Pancreas (tissue), 10 donors: Measurements from ENCODE around the gene GRAMD1C. TPM values are rescaled to one million over a fixed set of nuclear protein-coding genes. Genes with fewer than 3 reads are reported as not detected.

Experiments used
- ATAC-seq, 4 donors: fragments of 200-7000 bp; cut with Tn5 transposase; one replicate each; pipeline versions ENCODE4 v1.8.0 to v1.9.1; 2020; ENCODE audit warnings: mild to moderate bottlenecking in 4 of 4, moderate library complexity in 4 of 4
- DNase-seq, 6 donors: peaks; one replicate each; pipeline ENCODE4 v3.0.0-alpha.2; 2020
- FAIRE-seq: peaks from 2 replicates; lab custom pipeline; 2012; peaks lifted over from hg19 to GRCh38; lab: Jason Lieb, UNC
- H3K27ac ChIP-seq, 4 donors: fragments of 200-600 bp; sonication (generic); 1 replicate in 3 of 4; 2 replicates in 1 of 4; pipeline versions ENCODE4 v1.5.0 to v1.8.0; 2020
- H3K27me3 ChIP-seq, 4 donors: fragments of 200-600 bp; one replicate each; pipeline ENCODE4 v1.8.0; 2021
- H3K36me3 ChIP-seq, 3 donors: fragments of 200-600 bp; sonication (generic) in 1 of 3; one replicate each; pipeline versions ENCODE4 v1.5.0 to v1.8.0; 2020 to 2021
- H3K4me1 ChIP-seq, 3 donors: fragments of 200-600 bp; one replicate each; pipeline ENCODE4 v1.8.0; 2021
- H3K4me3 ChIP-seq, 4 donors: fragments of 200-600 bp; sonication (generic) in 2 of 4; one replicate each; pipeline versions ENCODE4 v1.5.0 to v1.8.0; 2020 to 2021
- H3K9me3 ChIP-seq, 4 donors: fragments of 200-600 bp; one replicate each; pipeline ENCODE4 v1.8.0; 2021
- CTCF ChIP-seq, 4 donors: fragments of 200-600 bp; sonication (generic) in 3 of 4; IDR thresholded peaks; one replicate each; pipeline versions ENCODE4 v1.5.0 to v1.8.0; 2021; ENCODE audit warnings: antibody characterized with exemption in 4 of 4
- WGBS, 2 donors: extraction: QIAGEN DNeasy Blood & Tissue Kit; methylation state at CpG; one replicate each; pipeline ENCODE4 v1.1.7; 2013; 5-methylcytosine and 5-hydroxymethylcytosine counted together
- intact Hi-C, 3 donors: fragments of 100-400 bp; cut with DNase I; formaldehyde crosslinking; loops; one replicate each; pipeline versions ENCODE4 v1.11.1 to v1.14.2; 2022
- polyA plus RNA-seq, 2 donors: library from polyadenylated mRNA; stranded (reverse); fragments of 200-250 nt; gene quantifications; one replicate each; pipeline ENCODE4 v1.2.3, GENCODE V29; 2013
- total RNA-seq, 6 donors: library from RNA; stranded (reverse); fragmentation: NEBNext Ultra II Directional in 4 of 6; extraction: Animal tissue kit (Norgen Biotek cat#: 25700) in 4 of 6; gene quantifications; one replicate each; pipeline versions ENCODE4 v1.2.1 to v1.2.4, GENCODE V29; 2021 to 2023
- donor health status: healthy with polysubstance abuse.
- donor health status: DM: no; HTN: no; CAD: no; lungs with moderate emphysema.
- donor health status: DM: no; HTN: no; CAD: no.
- donor health status: control.
- donor health status: control.
- donor health status: Bipolar disorder and iron deficiency.
- donor health status: DM: yes; HTN: yes; CAD: no.
- donor health status: DM: no; HTN: no; CAD: no.
- donor health status: DM: no; HTN: no; CAD: no.
- donor health status: DM: yes; HTN: yes; CAD: no.

The GRAMD1C gene
- total and polyA plus RNA-seq, 8 donors: 6.2 to 21.7 (median 9.1) TPM

- Histone ChIP-seq H3K4me1 (no peaks in the 10 kb centered on the region), H3K27me3 (no peaks in the 10 kb centered on the region), H3K36me3 (no peaks in the 10 kb centered on the region), H3K9me3 (no peaks in the 10 kb centered on the region), H3K27ac (no peak overlapping the region), H3K4me3 (no peak overlapping the region)
- peak in 1 of 6 donors; percentile 61 for DNase-seq
- no peak for FAIRE-seq
- 87 to 89% methylated on average over 30 of the region's 30 CpGs for WGBS, 2 donors
- no peak for ATAC-seq
- TF ChIP-seq CTCF (IDR thresholded peaks at IDR 0.05): no peak
- intact Hi-C loops: no loop called here
Measured at GRCh38 chr3:113885050-113885449, 46.5 kb downstream of the GRAMD1C start.

GRCh38 chr3:113890256-113890900, 51.8 kb downstream of the GRAMD1C start:
- peak in 1 of 6 donors; percentile 34 for DNase-seq
- H3K27ac ChIP-seq: no peak overlapping the region
- intact Hi-C loops: no loop called here
- no peaks in the 10 kb centered on the region for H3K4me1 ChIP-seq
- no peaks in the 10 kb centered on the region for H3K36me3 ChIP-seq
- no peak for TF ChIP-seq CTCF (IDR thresholded peaks at IDR 0.05)
- H3K9me3 ChIP-seq: no peaks in the 10 kb centered on the region
- no peak overlapping the region for H3K4me3 ChIP-seq
- H3K27me3 ChIP-seq: no peaks in the 10 kb centered on the region
- 54% methylated on average over 8 of the region's 8 CpGs for WGBS, 2 donors
- peak; percentile 40 to 95 (median 80) for ATAC-seq
- no peak for FAIRE-seq

DNA sequence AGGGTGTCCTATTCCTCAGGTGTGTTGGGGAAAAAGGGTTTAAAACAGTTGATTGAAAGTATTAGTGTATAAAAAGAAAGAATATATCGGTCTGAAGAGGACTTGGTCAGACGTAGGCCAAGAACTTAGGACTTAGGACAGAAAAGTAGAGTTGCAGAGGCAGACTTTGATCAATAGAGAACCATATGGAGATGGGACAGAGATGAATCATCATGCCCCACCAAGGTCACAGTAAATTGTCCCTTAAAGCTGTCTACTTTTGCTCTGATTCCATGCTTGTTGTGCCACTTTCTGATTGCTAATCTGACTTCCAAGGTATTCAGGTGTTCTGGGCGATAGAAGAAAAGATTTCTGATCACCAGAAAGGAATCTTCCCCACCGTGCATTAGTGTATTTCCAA, 56.3 kb downstream of the GRAMD1C start:
- Histone ChIP-seq H3K36me3 (no peaks in the 10 kb centered on the region), H3K27ac (no peak overlapping the region), H3K4me3 (no peak overlapping the region), H3K4me1 (peaks cover 3 to 8% (median 8%) of the 10 kb centered on the region in 3 donors), H3K9me3 (no peaks in the 10 kb centered on the region), H3K27me3 (no peaks in the 10 kb centered on the region)
- ATAC-seq (no peak), FAIRE-seq (no peak), DNase-seq (no peak)
- TF ChIP-seq CTCF (IDR thresholded peaks at IDR 0.05): no peak
- WGBS, 2 donors: 84 to 93% methylated on average over 4 of the region's 4 CpGs
- intact Hi-C loops: no loop called here

DNA sequence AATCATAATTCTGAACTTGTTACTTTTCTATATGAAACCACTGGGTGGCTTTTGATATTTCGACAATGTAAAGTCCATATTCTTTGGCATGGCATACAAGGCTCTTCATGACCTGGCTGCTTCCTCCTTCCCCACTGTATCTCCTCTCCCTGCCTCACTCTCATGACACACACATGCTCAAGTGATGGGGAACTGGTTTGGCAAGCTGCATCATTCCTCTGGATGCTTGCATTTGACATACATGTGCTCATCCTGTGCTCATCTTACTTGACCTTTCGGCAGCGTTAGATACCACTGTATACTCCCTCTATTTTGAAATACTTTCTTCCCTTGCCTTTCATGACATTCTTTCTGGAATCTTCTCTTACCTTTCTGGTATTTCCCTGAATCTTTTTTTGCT, 57.4 kb downstream of the GRAMD1C start:
- TF ChIP-seq CTCF (IDR thresholded peaks at IDR 0.05): no peak
- Histone ChIP-seq H3K27me3 (no peaks in the 10 kb centered on the region), H3K4me1 (peaks cover 3 to 8% (median 8%) of the 10 kb centered on the region in 3 donors), H3K27ac (no peak overlapping the region), H3K9me3 (no peaks in the 10 kb centered on the region), H3K4me3 (no peak overlapping the region), H3K36me3 (no peaks in the 10 kb centered on the region)
- FAIRE-seq (no peak), DNase-seq (no peak), ATAC-seq (no peak)
- WGBS, 2 donors: 93 to 95% methylated on average over 3 of the region's 3 CpGs
- intact Hi-C loops: no loop called here

GRCh38 chr3:113896930-113897329, 58.3 kb downstream of the GRAMD1C start:
- FAIRE-seq (no peak), DNase-seq (no peak), ATAC-seq (peak; percentile 18 to 56 (median 39))
- Histone ChIP-seq H3K4me1 (peaks cover 3 to 8% (median 8%) of the 10 kb centered on the region in 3 donors), H3K36me3 (no peaks in the 10 kb centered on the region), H3K27ac (peak overlapping the region in 3 of 4 donors; percentile 71 to 83 (median 77)), H3K4me3 (peak overlapping the region; percentile 5 to 40 (median 32)), H3K9me3 (no peaks in the 10 kb centered on the region), H3K27me3 (no peaks in the 10 kb centered on the region)
- intact Hi-C loops: no loop called here
- TF ChIP-seq CTCF (IDR thresholded peaks at IDR 0.05): no peak
- WGBS, 2 donors: 17 to 26% methylated on average over 3 of the region's 3 CpGs
